Measurements from ENCODE around the gene ADAMTSL1.

- TF ChIP-seq CTCF (IDR thresholded peaks at IDR 0.05) (no peak), EP300 (IDR thresholded peaks at IDR 0.05) (no peak)
Measured at GRCh38 chr9:18923671-18924430, 449.9 kb downstream of the ADAMTSL1 start.

All from stomach (tissue), 4 donors.